ENCODE data around the gene S100A13.
A peak's percentile ranks its signal among the peaks of the same experiment; 100 is the strongest.
"Not testable (repeated sequence)": the region's sequence is repeated elsewhere in the genome, so short reads cannot be mapped to it uniquely, and the experiment has no call there.

S100A13 gene

GRCh38 chr1:153648000-153648643, 20.8 kb upstream of the S100A13 start:
- DNase-seq (ENCODE audit: low read depth in 2 of 2) = no peak

GRCh38 chr1:153647346-153647714, 20.0 kb upstream of the S100A13 start:
- no peak for DNase-seq (ENCODE audit: low read depth in 2 of 2)

- DNase-seq (ENCODE audit: low read depth in 2 of 2) = no peak
These were observed 19.5 kb upstream of the S100A13 start for GRCh38 chr1:153646672-153647345.

GRCh38 chr1:153643816-153644215, 16.5 kb upstream of the S100A13 start:
- no peak for DNase-seq (ENCODE audit: low read depth in 2 of 2)

GRCh38 chr1:153643100-153643499, 15.8 kb upstream of the S100A13 start:
- no peak for DNase-seq (ENCODE audit: low read depth in 2 of 2)

GRCh38 chr1:153642161-153642560, 14.9 kb upstream of the S100A13 start:
- no peak for DNase-seq (ENCODE audit: low read depth in 2 of 2)

GRCh38 chr1:153640861-153641260, 13.6 kb upstream of the S100A13 start:
- no peak for DNase-seq (ENCODE audit: low read depth in 2 of 2)

- DNase-seq (ENCODE audit: low read depth in 2 of 2) = not testable (repeated sequence)
These were observed 12.9 kb upstream of the S100A13 start for GRCh38 chr1:153640213-153640612.

GRCh38 chr1:153639280-153639679, 12.0 kb upstream of the S100A13 start:
- DNase-seq (ENCODE audit: low read depth in 2 of 2) = no peak

GRCh38 chr1:153638261-153638660, 11.0 kb upstream of the S100A13 start:
- DNase-seq (ENCODE audit: low read depth in 2 of 2) = no peak

GRCh38 chr1:153636312-153636711, 9.0 kb upstream of the S100A13 start:
- no peak for DNase-seq (ENCODE audit: low read depth in 2 of 2)

- DNase-seq (ENCODE audit: low read depth in 2 of 2) = no peak
These were observed 8.6 kb upstream of the S100A13 start for GRCh38 chr1:153635872-153636271.

GRCh38 chr1:153633754-153634665, 6.7 kb upstream of the S100A13 start, which contains the start of gene CHTOP:
Gene CHTOP, plus strand, starts transcription at chr1:153634066. Its CDS starts 2,523 bp downstream, at chr1:153636589.
- DNase-seq (ENCODE audit: low read depth in 2 of 2) = peak; percentile 94 to 95

GRCh38 chr1:153633161-153633753, 6.0 kb upstream of the S100A13 start:
- DNase-seq (ENCODE audit: low read depth in 2 of 2) = no peak

GRCh38 chr1:153631047-153632022, 4.0 kb upstream of the S100A13 start:
- no peak for DNase-seq (ENCODE audit: low read depth in 2 of 2)

GRCh38 chr1:153630384-153630783, 3.1 kb upstream of the S100A13 start:
- DNase-seq (ENCODE audit: low read depth in 2 of 2) = no peak

GRCh38 chr1:153629971-153630370, 2.7 kb upstream of the S100A13 start:
- DNase-seq (ENCODE audit: low read depth in 2 of 2) = no peak

GRCh38 chr1:153629343-153629665, 2.0 kb upstream of the S100A13 start:
- no peak for DNase-seq (ENCODE audit: low read depth in 2 of 2)

- no peak for DNase-seq (ENCODE audit: low read depth in 2 of 2)
These were observed 1.5 kb upstream of the S100A13 start for GRCh38 chr1:153628638-153629342.

Data from stimulated activated CD4-positive, alpha-beta T cell treated with anti-CD3 and anti-CD28 coated beads, Interleukin-1b, Interleukin-23, amount 100 ng/mL, for 1 hour (primary cell).